CD4-positive, alpha-beta T cell treated with Interleukin-12 subunit alpha and Interleukin-12 subunit beta, for 1 hour (primary cell): ENCODE results near the gene XRN1.
"Not testable (repeated sequence)": the region's sequence is repeated elsewhere in the genome, so short reads cannot be mapped to it uniquely, and the experiment has no call there.

Source experiments
- DNase-seq: peaks from one replicate; pipeline ENCODE4 v3.0.0-alpha.2; 2020

Gene XRN1

GRCh38 chr3:142319094-142319493, 128.7 kb downstream of the XRN1 start:
- no peak for DNase-seq

- no peak for DNase-seq
Observed at GRCh38 chr3:142318331-142318730, 129.5 kb downstream of the XRN1 start.

- not testable (repeated sequence) for DNase-seq
Observed at GRCh38 chr3:142315978-142316388, 131.9 kb downstream of the XRN1 start.

- DNase-seq, result no peak
Observed at GRCh38 chr3:142315083-142315482, 132.8 kb downstream of the XRN1 start.

GRCh38 chr3:142310439-142310838, 137.4 kb downstream of the XRN1 start:
- no peak for DNase-seq

- DNase-seq, result not testable (repeated sequence)
Observed at GRCh38 chr3:142302847-142303246, 145.0 kb downstream of the XRN1 start.

- no peak for DNase-seq
Observed at GRCh38 chr3:142298626-142299025, 149.2 kb downstream of the XRN1 start.

GRCh38 chr3:142296507-142296906, 151.3 kb downstream of the XRN1 start:
- no peak for DNase-seq

- no peak for DNase-seq
Observed at GRCh38 chr3:142287866-142288638, 159.8 kb downstream of the XRN1 start.

- DNase-seq, result no peak
Observed at GRCh38 chr3:142285083-142285517, 162.7 kb downstream of the XRN1 start.

GRCh38 chr3:142282503-142282902, 165.3 kb downstream of the XRN1 start:
- DNase-seq, result no peak

- no peak for DNase-seq
Observed at GRCh38 chr3:142281474-142281873, 166.4 kb downstream of the XRN1 start.

- peak; percentile 76 for DNase-seq
Observed at GRCh38 chr3:142279965-142280590, 167.8 kb downstream of the XRN1 start.

GRCh38 chr3:142278451-142278850, 169.4 kb downstream of the XRN1 start:
- no peak for DNase-seq

GRCh38 chr3:142276781-142277180, 171.1 kb downstream of the XRN1 start:
- DNase-seq, result no peak

- DNase-seq, result no peak
Observed at GRCh38 chr3:142275856-142276255, 172.0 kb downstream of the XRN1 start.

GRCh38 chr3:142274908-142275307, 172.9 kb downstream of the XRN1 start:
- DNase-seq, result no peak

GRCh38 chr3:142273501-142273900, 174.3 kb downstream of the XRN1 start:
- DNase-seq, result no peak

- no peak for DNase-seq
Observed at GRCh38 chr3:142272200-142272891, 175.5 kb downstream of the XRN1 start.

GRCh38 chr3:142270407-142270806, 177.4 kb downstream of the XRN1 start:
- peak; percentile 56 for DNase-seq

- DNase-seq, result peak; percentile 15
Observed at GRCh38 chr3:142269767-142270166, 178.1 kb downstream of the XRN1 start.

GRCh38 chr3:142268426-142268825, 179.4 kb downstream of the XRN1 start:
- no peak for DNase-seq

- no peak for DNase-seq
Observed at GRCh38 chr3:142267269-142267668, 180.6 kb downstream of the XRN1 start.

GRCh38 chr3:142263112-142263511, 184.7 kb downstream of the XRN1 start:
- no peak for DNase-seq
